Glutamatergic neuron (in vitro differentiated cells): ENCODE measurements around the gene KRTAP5-3. TPM values are rescaled to one million over a fixed set of nuclear protein-coding genes. Genes with fewer than 3 reads are reported as not detected.

ENCODE experiments used
- DNase-seq: peaks from one replicate; pipeline ENCODE4 v3.0.0; 2022
- H3K27ac Mint-ChIP-seq: one replicate; pipeline ENCODE4 v1.8.0; 2020; ENCODE audit warnings: mild to moderate bottlenecking, mixed read lengths, inconsistent platforms; ENCODE audit not compliant: unreplicated experiment
- H3K27me3 Mint-ChIP-seq: one replicate; pipeline ENCODE4 v1.8.0; 2020; ENCODE audit warnings: mild to moderate bottlenecking, moderate library complexity, mixed read lengths, inconsistent platforms; ENCODE audit not compliant: unreplicated experiment
- H3K36me3 Mint-ChIP-seq: one replicate; pipeline ENCODE4 v1.8.0; 2020; ENCODE audit warnings: mild to moderate bottlenecking, mixed read lengths, inconsistent platforms; ENCODE audit not compliant: unreplicated experiment
- H3K4me1 Mint-ChIP-seq: one replicate; pipeline ENCODE4 v1.8.0; 2020; ENCODE audit warnings: mild to moderate bottlenecking, low read depth, mixed read lengths, inconsistent platforms; ENCODE audit not compliant: unreplicated experiment
- H3K4me3 Mint-ChIP-seq: one replicate; pipeline ENCODE4 v1.8.0; 2020; ENCODE audit warnings: mild to moderate bottlenecking, mixed read lengths, inconsistent platforms; ENCODE audit not compliant: unreplicated experiment
- H3K9me3 Mint-ChIP-seq: one replicate; pipeline ENCODE4 v1.8.0; 2020; ENCODE audit warnings: mild to moderate bottlenecking, moderate library complexity, mixed read lengths, inconsistent platforms; ENCODE audit not compliant: unreplicated experiment
- CTCF ChIP-seq: fragments of 200-600 bp; sonication (generic); IDR thresholded peaks from one replicate; pipeline ENCODE4 v1.5.0; 2021; ENCODE audit not compliant: partially characterized antibody, unreplicated experiment
- total RNA-seq: library from RNA; stranded (reverse); fragmentation: NEBNext Ultra II Directional; extraction: Animal tissue kit (Norgen Biotek cat#: 25700); gene quantifications from one replicate; pipeline ENCODE4 v1.2.1, GENCODE V29; 2021; ENCODE audit not compliant: unreplicated experiment

The KRTAP5-3 gene
- total RNA-seq, 1 donor from 2014 or later: not detected

GRCh38 chr11:1654388-1655167 is 46.3 kb upstream of the KRTAP5-3 start:
- H3K4me3 Mint-ChIP-seq: no peak overlapping the region
- no peak for DNase-seq
- no peak for TF ChIP-seq CTCF
- no peaks in the 10 kb centered on the region for H3K4me1 Mint-ChIP-seq
- H3K36me3 Mint-ChIP-seq: no peaks in the 10 kb centered on the region
- H3K27me3 Mint-ChIP-seq: peaks cover 8% of the 10 kb centered on the region
- H3K27ac Mint-ChIP-seq: no peak overlapping the region
- peaks cover 3% of the 10 kb centered on the region for H3K9me3 Mint-ChIP-seq

- H3K27me3 Mint-ChIP-seq: peaks cover 8% of the 10 kb centered on the region
Observed at GRCh38 chr11:1653541-1654387, 45.5 kb upstream of the KRTAP5-3 start.

GRCh38 chr11:1652771-1653540 is 44.7 kb upstream of the KRTAP5-3 start:
- Mint-ChIP-seq H3K4me1 (no peaks in the 10 kb centered on the region), H3K36me3 (no peaks in the 10 kb centered on the region), H3K27me3 (peaks cover 5% of the 10 kb centered on the region), H3K9me3 (peaks cover 3% of the 10 kb centered on the region), H3K4me3 (no peak overlapping the region), H3K27ac (no peak overlapping the region)
- DNase-seq: peak; percentile 87
- TF ChIP-seq CTCF: peak; percentile 99

More at GRCh38 chr11:1653541-1654387, 45.5 kb upstream of the KRTAP5-3 start:
- no peaks in the 10 kb centered on the region for H3K36me3 Mint-ChIP-seq
- no peaks in the 10 kb centered on the region for H3K4me1 Mint-ChIP-seq
- TF ChIP-seq CTCF: no peak
- H3K27ac Mint-ChIP-seq: no peak overlapping the region
- H3K4me3 Mint-ChIP-seq: no peak overlapping the region
- H3K9me3 Mint-ChIP-seq: peaks cover 3% of the 10 kb centered on the region
- DNase-seq: no peak

- H3K36me3 Mint-ChIP-seq: no peaks in the 10 kb centered on the region
- no peaks in the 10 kb centered on the region for H3K4me1 Mint-ChIP-seq
- no peak for DNase-seq
- no peak overlapping the region for H3K4me3 Mint-ChIP-seq
- H3K9me3 Mint-ChIP-seq: peaks cover 3% of the 10 kb centered on the region
- no peak overlapping the region for H3K27ac Mint-ChIP-seq
- peaks cover 5% of the 10 kb centered on the region for H3K27me3 Mint-ChIP-seq
- TF ChIP-seq CTCF: no peak
Observed at GRCh38 chr11:1652442-1652770, 44.1 kb upstream of the KRTAP5-3 start.
